ENCODE data around the gene ZNF530.

DNA sequence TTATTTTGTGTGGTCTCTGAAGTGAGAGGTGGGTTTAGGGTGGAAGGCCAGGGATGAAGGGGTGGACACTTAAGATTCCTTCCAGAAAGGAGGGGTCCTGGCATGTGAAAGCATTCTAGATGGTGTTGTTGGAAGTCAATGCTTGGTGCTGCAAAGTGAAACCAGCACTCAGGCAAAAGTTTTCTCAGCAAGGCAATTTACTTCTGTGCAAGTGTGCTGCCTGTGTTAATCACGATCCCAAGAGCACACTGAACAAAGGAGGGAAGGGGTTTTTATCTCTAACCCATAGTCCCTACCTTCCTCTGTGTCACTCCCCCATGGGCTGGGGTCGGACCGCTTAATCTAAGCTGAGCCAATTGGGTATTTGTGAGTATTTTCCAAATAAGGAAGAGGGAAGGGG, 15.7 kb downstream of the ZNF530 start:
- TF ChIP-seq EZH2phosphoT487 (IDR thresholded peaks at IDR 0.05; ENCODE audit: insufficient read depth, low read depth) (no peak), EZH2 (IDR thresholded peaks at IDR 0.05; ENCODE audit: insufficient read depth, poor library complexity, severe bottlenecking) (no peak)
